ENCODE data around the gene NFATC3.
A peak's percentile ranks its signal among the peaks of the same experiment; 100 is the strongest.
"Not testable (repeated sequence)": the region's sequence is repeated elsewhere in the genome, so short reads cannot be mapped to it uniquely, and the experiment has no call there.

NFATC3 gene

DNA sequence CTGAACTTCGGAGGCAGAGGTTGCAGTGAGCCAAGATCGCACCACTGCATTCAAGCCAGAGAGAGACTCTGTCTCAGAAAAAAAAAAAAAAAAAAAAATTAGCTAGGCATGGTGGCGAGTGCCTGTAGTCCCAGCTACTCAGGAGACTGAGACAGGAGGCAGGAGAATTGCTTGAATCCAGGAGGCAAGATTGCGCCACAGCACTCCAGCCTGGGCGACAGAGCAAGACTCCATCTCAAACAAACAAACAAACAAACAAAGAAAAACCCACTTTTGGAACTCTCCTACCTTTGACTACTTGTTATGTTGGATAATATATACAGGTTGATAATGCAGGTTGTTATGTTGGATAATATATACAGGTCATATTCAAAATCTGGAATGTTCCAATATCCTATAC, 35.3 kb downstream of the NFATC3 start:
- not testable (repeated sequence) for DNase-seq

- no peak for DNase-seq
Observed at GRCh38 chr16:68126395-68126794, 41.2 kb downstream of the NFATC3 start.

DNA sequence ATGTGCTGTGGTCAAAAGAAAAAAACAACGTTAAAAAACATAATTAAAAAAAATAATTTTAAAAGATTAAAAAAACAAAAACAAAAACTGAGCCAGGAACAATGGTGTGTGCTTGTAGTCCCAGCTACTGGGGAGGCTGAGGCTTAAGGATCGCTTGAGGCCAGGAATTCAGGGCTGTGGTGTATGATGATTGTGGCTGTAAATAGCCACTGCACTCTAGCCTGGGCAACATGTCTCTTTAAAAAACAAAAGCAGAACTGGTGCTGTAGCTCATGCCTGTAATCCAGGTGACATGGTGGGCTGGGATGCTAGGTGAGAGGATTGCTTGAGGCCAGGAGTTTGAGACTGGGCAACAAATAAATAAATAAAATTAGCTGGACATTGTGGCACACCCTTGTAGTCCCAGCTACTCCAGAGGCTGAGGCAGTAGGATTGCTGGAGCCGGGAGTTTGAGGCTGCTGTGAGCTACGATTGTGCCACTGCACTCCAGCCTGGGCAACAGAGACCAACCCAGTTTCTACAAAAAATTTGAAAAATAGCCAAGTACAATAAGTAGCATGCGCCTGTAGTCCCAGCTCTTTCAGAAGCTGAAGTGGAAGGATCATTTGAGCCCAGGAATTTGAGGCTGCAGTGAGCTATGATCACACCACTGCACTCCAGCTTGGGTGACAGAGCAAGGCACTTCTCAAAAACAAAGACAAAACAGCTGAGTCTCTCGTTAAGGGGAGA, 43.6 kb downstream of the NFATC3 start:
- DNase-seq: no peak

DNA sequence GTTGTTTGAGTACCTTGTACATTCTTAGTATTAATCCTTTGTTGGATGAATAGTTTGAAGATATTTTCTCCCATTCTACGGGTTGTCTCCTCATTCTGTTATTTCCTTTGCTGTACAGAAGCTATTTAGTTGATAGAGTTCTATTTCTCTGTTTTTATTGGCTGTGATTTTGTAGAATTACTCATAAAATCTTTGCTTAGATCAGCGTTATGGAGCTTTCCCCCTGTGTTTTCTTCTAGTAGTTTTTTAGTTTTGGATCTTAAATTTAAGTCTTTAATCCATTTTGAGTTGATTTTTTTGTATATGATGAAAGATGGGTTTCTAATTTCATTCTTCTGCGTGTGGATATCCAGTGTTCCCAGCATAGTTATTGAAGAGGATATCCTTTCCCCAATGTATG, 45.4 kb downstream of the NFATC3 start:
- no peak for DNase-seq

- no peak for DNase-seq
Observed at GRCh38 chr16:68131813-68132706, 46.9 kb downstream of the NFATC3 start.

DNA sequence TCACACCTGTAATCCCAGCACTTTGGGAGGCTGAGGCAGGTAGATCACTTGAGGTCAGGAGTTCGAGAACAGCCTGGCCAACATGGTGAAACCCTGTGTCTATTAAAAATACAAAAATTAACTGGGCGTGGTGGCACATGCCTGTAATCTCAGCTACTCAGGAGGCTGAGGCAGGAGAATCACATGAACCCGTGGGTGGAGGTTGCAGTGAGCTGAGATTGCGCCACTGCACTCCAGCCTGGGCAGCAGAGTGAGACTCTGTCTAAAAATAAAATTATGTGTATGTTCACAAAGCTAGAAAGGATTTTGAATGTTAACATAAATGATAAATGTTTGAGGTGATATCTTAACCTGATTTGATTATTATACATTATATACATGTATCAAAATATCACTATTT, 47.8 kb downstream of the NFATC3 start:
- DNase-seq: not testable (repeated sequence)

DNA sequence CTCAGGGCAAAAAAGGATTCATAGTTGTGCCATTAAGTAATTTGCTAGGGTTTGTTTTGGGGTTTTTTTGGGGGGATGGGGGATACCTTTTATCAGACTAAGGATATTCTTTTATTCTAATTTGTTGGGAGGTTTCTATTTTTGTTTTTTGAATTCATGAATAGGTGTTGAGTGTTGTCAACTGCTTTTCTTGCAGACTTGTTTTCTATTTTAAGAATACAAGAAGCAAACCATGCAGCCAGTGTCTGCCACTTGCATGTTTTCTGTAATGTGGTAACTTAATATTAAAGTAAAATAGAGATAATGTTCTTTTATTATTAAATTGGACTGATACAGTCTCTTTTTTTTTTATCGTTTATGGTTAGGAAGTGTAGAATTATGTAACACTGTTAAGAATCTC, 49.5 kb downstream of the NFATC3 start:
- no peak for DNase-seq

DNA sequence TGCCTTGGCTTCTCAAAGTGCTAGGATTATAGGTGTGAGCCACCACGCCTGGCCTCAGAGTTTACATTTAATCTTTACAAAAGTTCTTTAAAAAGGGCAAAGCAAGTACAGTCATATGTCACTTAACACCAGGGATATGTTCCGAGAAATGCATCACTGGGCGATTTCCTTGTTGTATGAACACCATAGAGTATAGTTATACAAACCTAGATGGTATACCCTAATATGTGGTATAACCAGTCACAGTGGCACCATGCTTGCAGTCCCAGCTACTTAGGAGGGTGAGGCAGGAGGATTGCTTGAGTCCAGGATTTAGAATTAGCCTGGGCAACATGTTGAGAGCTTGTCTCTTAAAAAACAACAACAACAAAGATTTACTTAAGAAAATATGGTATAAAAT, 51.3 kb downstream of the NFATC3 start:
- DNase-seq: no peak

GRCh38 chr16:68144008-68144407, 58.8 kb downstream of the NFATC3 start:
- DNase-seq: no peak

GRCh38 chr16:68146585-68146984, 61.4 kb downstream of the NFATC3 start:
- peak; percentile 37 for DNase-seq

DNA sequence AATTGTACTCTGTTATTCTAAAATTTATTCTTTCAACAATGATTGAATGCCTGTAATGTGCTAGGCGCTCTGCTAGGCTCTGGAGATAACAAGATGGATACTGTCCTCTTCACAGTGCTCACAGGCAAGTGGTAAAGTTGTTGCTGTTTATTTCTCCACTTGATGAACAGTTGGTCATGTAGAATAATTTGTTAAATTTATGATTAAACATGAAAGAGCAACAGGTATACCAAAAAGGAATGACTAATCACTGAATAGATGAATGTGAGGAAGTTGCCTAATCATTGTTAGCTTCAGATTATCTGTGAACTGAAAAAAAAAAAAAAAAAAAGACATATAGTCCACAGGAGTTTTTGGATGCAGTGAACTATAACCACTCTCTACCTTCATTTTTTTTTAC, 62.3 kb downstream of the NFATC3 start:
- DNase-seq: no peak

DNA sequence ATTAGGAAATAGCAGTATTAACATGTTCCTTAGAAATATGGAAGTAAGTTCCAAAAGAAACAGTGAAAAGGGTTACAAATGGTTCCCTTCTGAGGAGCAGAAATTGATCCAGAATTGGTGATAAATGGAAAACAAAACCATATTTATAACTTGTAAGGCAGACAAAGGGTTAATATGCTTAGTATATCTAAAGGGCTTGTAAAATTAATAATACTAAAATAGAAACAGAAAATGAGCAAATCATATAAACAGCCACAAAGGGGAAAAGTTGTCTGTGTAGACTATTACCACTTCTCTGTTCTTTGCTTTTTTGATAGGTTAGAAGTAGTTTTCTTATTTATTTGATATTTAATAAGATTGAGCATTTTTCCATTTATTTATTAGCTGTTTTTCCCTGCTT, 64.4 kb downstream of the NFATC3 start:
- no peak for DNase-seq

DNA sequence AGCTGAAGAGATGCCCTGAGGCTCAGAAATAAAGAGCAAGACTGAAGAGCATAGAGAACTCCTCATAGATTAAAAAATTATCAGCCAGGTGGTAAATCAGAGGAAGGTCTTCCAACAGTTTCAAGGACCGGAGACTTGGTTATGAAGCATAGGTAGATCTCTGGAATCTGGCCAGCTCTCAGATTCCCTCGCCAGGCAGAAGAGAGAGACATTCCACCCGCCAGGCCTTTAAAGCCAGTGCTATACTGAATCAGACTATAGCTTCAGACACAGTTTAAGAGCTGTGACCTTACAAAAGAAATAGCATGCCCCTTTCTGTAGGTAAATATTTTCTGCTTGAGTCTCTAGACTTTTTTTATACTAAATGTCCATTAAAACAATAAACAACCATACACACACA, 70.3 kb downstream of the NFATC3 start:
- no peak for DNase-seq

DNA sequence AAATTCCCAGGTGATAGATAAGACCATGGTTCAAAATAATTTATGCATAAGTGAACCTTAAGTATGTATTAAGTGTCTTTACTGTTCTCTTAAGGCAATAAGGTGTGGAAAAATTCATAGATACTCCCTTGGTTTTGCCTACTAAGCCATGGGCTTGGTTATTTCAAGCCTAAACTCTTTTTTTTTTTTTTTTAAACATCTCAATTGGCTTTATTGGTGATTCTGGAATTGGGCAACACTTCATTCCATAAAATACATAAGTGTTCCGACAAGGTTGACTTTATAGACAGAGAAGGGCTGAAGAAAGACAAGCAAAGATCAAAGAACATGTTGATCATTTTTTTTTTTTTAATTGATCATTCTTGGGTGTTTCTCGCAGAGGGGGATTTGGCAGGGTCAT, 77.2 kb downstream of the NFATC3 start:
- DNase-seq: no peak

GRCh38 chr16:68163275-68163674, 78.1 kb downstream of the NFATC3 start:
- not testable (repeated sequence) for DNase-seq

- no peak for DNase-seq
Observed at GRCh38 chr16:68166264-68166663, 81.1 kb downstream of the NFATC3 start.

DNA sequence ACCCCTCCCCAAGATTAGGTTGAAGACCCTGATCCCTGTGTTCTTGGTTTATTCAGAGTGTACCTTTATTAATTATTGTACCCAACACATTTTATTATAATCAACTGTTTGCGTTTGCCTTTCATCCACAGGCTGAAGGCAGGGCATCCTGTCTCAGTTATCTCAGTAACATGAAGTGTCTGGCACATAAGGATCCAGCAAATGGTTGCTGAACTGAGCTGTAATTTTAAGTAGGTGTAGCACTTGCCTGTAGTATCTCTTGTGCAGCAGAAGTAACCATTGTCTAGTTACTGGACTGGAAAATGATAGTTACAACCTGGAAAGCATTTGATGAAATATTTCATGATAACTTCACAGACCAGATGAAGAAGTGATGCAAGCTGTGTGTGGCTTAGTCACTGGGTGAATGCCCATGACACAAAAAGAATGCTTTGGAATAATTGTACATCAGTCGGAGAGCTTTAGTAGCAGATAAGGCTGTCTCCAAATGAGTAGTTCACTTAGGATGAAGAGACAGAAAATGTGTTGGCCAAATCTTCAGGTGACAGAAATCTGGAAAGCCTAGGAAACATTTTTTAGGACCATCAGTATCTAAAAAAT, 94.1 kb downstream of the NFATC3 start:
- DNase-seq: no peak

DNA sequence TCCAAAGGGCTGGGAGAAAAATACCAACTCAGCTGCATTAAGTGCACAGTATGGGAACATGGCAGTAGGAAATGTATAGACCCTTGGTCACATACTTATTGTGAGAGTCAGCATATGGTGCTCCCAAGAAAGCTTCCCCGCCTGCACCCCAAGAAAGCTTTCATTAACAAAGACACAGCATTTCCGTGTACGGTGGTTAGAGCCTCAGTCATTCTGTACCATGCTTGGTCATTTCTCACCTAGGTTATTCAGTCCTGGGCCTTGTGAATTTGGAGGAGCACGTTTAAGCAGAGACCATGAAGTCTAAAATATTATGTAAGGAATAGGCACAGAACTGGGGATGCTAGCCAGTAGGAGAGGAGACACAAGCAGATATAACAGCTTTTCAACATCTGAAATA, 94.7 kb downstream of the NFATC3 start:
- DNase-seq: no peak

GRCh38 chr16:68183046-68183445, 97.9 kb downstream of the NFATC3 start:
- no peak for DNase-seq

DNA sequence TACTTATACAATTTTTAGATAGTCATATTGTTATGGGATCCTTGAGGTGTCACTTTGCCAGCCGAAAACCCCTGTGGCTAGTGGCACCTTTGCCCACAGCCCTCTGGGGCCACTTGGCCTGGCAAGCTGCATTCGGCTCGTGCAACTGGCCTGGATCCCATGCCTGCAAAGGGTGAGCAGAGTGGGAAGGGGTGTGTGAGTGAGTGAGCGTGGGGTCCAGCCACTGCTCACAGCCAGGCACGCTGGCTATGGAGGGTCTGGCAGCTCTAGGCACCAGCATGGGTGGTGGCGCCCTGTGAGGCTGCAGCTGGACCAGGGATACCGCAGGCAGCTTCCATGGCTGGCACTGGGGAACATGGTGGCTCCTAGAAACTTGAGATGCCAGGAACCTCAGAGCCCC, 101.7 kb downstream of the NFATC3 start:
- no peak for DNase-seq

DNA sequence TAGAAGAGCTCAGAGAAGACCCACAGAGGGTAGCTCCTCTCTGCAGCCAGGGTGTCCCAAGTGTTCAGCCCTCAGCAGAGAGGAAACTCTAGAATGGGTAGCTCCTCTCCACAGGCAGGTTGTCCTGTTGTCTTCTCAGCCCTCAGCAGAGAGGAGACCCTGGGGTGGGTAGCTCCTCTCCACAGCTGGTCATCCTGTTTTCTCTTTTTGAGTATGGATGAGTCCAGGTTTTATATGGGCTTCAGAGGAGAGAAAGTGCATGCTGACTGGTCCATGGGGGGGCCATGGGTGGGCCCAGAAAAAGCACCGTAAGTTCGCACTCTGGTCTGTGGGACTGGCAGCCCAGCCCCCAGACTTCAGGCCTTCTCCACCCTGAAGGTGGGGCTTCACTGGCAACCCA, 102.3 kb downstream of the NFATC3 start:
- DNase-seq: no peak

GRCh38 chr16:68188170-68188569, 103.0 kb downstream of the NFATC3 start:
- DNase-seq: no peak

DNA sequence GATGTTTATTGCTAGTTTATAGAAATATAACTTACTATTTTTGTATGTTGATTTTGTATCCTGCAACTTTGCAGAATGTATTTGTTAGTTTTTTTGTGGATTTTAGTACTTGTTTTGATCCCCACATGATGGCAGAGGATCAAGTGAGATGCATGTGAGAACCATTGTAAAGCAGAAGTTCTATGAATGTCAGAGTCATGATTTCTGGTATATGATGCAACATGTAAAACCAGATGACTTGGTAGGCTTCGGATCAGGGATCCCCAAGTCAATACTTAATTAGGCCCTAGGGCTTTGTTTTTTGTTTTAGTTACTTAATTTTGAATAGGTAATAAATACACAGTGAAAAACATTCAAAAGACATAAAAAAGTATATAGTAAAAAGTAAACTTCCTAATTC, 104.9 kb downstream of the NFATC3 start:
- peak; percentile 19 for DNase-seq

All from hematopoietic multipotent progenitor cell treated with erythropoietin and hydrocortisone succinate and interleukin-3 and kit ligand, for 6 days (in vitro differentiated cells).